HUES48 (cell line): ENCODE measurements around the gene CAPZA2.
A peak's percentile ranks its signal among the peaks of the same experiment; 100 is the strongest.
"Not testable (repeated sequence)": the region's sequence is repeated elsewhere in the genome, so short reads cannot be mapped to it uniquely, and the experiment has no call there.

Experiments
- H3K27ac ChIP-seq: one replicate; pipeline ENCODE4 v1.7.0; 2013; ENCODE audit warnings: low read depth, low read length, inconsistent platforms
- H3K27me3 ChIP-seq: 2 replicates; pipeline ENCODE4 v1.6.1; 2013; ENCODE audit warnings: mild to moderate bottlenecking, low read length; ENCODE audit not compliant: control insufficient read depth, insufficient read depth
- H3K36me3 ChIP-seq: 2 replicates; pipeline ENCODE4 v1.6.1; 2013; ENCODE audit warnings: low read length; ENCODE audit not compliant: control insufficient read depth, insufficient read depth
- H3K4me1 ChIP-seq: 2 replicates; pipeline ENCODE4 v1.6.1; 2013; ENCODE audit warnings: mild to moderate bottlenecking, low read length; ENCODE audit not compliant: control insufficient read depth, insufficient read depth
- H3K4me3 ChIP-seq: 2 replicates; pipeline ENCODE4 v1.5.1; 2013; ENCODE audit warnings: mild to moderate bottlenecking, low read depth, low read length
- H3K9ac ChIP-seq: 2 replicates; pipeline ENCODE4 v1.6.1; 2013; ENCODE audit warnings: mild to moderate bottlenecking, low read depth, low read length, moderate library complexity
- H3K9me3 ChIP-seq: 2 replicates; pipeline ENCODE4 v1.6.1; 2013; ENCODE audit warnings: low read length; ENCODE audit not compliant: control insufficient read depth, insufficient read depth

CAPZA2 gene

DNA sequence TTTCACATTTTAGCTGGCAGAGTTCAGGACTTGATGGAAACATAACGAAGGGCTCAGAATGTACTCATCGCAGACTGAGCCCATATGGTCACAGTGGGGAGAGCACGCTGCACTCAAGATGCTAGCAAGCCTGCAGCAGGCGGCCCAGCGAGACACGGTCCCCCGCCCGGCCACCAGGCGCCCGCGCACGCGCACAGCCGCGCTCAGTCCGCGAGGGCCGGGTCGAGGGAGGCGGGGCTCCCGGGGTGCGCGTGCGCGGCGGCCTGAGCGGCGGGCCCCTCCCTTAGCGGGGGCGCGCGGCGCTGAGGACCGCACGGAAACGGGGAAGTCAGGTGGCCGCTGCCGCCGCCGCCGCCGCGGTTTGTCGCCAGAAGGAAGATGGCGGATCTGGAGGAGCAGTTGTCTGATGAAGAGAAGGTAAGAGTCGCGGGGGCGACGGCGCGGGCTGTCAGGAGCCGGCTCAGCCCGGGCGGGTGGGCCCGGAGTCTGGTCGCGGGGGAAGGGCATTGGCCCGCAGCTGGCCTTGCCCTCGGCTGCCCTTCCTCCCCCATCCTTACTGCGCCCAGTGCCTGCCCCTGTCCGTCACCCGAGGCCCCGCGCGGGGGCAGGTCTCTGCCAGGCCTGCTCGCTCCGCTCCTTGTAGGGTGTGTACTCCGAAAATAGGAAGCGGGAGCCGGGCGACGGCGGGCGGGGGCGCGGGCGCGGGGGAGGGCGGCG, at the start of gene CAPZA2:
CAPZA2 (plus strand) TSS at position 354 of the 717 bp plus-strand sequence; CDS start at position 379, 25 bp downstream.
- H3K9ac ChIP-seq = peak within 1 kb of the TSS; percentile 89
- peak within 1 kb of the TSS; percentile 99 for H3K4me3 ChIP-seq

GRCh38 chr7:116812860-116813259, 49.5 kb upstream of the CAPZA2 start:
- no peak overlapping the region for H3K4me3 ChIP-seq
- H3K4me1 ChIP-seq = peaks cover 24% of the 10 kb centered on the region
- no peak overlapping the region for H3K9ac ChIP-seq
- no peak overlapping the region for H3K27ac ChIP-seq
- no peaks in the 10 kb centered on the region for H3K36me3 ChIP-seq
- H3K27me3 ChIP-seq = no peaks in the 10 kb centered on the region
- H3K9me3 ChIP-seq = no peaks in the 10 kb centered on the region

More for the DNA sequence above, at the start of gene CAPZA2:
- peak within 1 kb of the TSS; percentile 93 for H3K27ac ChIP-seq
- peaks cover 17% of the 10 kb centered on the region for H3K4me1 ChIP-seq
- H3K27me3 ChIP-seq = no peaks in the 10 kb centered on the region
- no peaks in the 10 kb centered on the region for H3K36me3 ChIP-seq
- H3K9me3 ChIP-seq = no peaks in the 10 kb centered on the region

DNA sequence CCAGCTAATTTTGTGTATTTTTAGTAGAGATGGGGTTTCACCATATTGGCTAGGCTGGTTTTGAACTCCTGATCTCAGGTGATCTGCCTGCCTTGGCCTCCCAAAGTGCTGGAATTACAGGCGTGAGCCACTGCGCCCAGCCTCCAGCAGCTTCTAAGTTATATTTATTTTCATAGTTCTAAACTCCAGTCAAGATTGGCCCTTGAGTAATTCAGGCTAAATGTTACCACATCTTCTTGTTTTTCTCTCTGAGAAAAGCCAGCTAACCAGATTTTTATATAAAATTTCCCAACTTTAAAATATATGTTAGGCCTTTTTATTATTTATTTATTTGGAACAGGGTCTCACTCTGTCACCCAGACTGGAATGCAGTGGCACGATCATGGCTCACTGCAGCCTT, 49.0 kb upstream of the CAPZA2 start:
- H3K9ac ChIP-seq, H3K4me3 ChIP-seq, H3K9me3 ChIP-seq, H3K27me3 ChIP-seq, H3K27ac ChIP-seq, H3K36me3 ChIP-seq: not testable (repeated sequence)
- H3K4me1 ChIP-seq = peaks cover 24% of the 10 kb centered on the region

GRCh38 chr7:116815041-116815440, 47.3 kb upstream of the CAPZA2 start:
- H3K4me1 ChIP-seq = peaks cover 17% of the 10 kb centered on the region
- H3K9ac ChIP-seq = no peak overlapping the region
- H3K27me3 ChIP-seq = no peaks in the 10 kb centered on the region
- no peak overlapping the region for H3K27ac ChIP-seq
- no peaks in the 10 kb centered on the region for H3K9me3 ChIP-seq
- H3K4me3 ChIP-seq = no peak overlapping the region
- no peaks in the 10 kb centered on the region for H3K36me3 ChIP-seq

- Histone ChIP-seq H3K9me3 (no peaks in the 10 kb centered on the region), H3K9ac (no peak overlapping the region), H3K36me3 (no peaks in the 10 kb centered on the region), H3K27ac (no peak overlapping the region), H3K4me1 (no peaks in the 10 kb centered on the region), H3K27me3 (no peaks in the 10 kb centered on the region), H3K4me3 (no peak overlapping the region)
Measured at GRCh38 chr7:116820149-116820548, 42.2 kb upstream of the CAPZA2 start.

GRCh38 chr7:116821647-116822046, 40.7 kb upstream of the CAPZA2 start:
- not testable (repeated sequence) for H3K4me3 ChIP-seq, H3K27me3 ChIP-seq, H3K27ac ChIP-seq, H3K9me3 ChIP-seq, H3K9ac ChIP-seq, H3K4me1 ChIP-seq, H3K36me3 ChIP-seq

DNA sequence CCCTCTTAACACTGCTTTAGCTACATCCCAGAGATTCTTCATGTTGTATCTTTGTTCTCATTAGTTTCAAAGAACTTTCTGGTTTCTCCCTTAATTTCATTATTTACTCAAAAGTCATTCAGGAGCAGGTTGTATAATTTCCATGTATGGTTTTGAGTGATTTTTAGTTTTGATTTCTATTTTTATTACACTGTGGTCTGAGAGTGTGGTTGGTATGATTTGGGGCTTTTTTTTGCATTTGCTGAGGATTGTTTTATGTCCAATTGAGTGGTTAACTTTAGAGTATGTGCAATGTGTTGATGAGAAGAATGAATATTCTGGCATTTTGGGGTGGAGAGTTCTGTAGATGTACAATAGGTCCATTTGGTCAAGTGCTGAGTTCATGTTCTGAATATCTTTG, 37.9 kb upstream of the CAPZA2 start:
- Histone ChIP-seq H3K36me3 (no peaks in the 10 kb centered on the region), H3K27me3 (no peaks in the 10 kb centered on the region), H3K9ac (no peak overlapping the region), H3K9me3 (no peaks in the 10 kb centered on the region), H3K4me1 (no peaks in the 10 kb centered on the region), H3K27ac (no peak overlapping the region), H3K4me3 (no peak overlapping the region)

DNA sequence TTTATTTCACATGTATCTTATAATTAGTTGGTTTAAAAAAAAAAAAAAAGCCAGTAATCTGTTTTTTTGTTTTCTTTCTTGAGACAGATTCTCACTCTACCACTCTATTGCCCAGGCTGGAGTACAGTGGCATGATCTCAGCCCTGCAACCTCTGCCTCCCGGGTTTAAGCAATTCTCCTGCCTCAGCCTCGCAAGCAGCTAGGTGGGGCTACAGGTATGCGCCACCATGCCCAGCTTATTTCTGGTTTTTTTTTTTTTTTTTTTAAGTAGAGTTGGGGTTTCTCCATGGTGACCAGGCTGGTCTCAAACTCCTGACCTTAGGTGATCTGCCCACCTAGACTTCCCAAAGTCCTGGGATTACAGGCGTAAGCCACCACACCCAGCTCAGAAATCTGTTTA, 34.1 kb upstream of the CAPZA2 start:
- Histone ChIP-seq H3K27ac (no peak overlapping the region), H3K27me3 (no peaks in the 10 kb centered on the region), H3K4me3 (no peak overlapping the region), H3K9me3 (no peaks in the 10 kb centered on the region), H3K36me3 (no peaks in the 10 kb centered on the region), H3K4me1 (no peaks in the 10 kb centered on the region), H3K9ac (no peak overlapping the region)

- Histone ChIP-seq H3K9me3 (no peaks in the 10 kb centered on the region), H3K9ac (no peak overlapping the region), H3K27ac (no peak overlapping the region), H3K36me3 (no peaks in the 10 kb centered on the region), H3K27me3 (no peaks in the 10 kb centered on the region), H3K4me3 (no peak overlapping the region), H3K4me1 (no peaks in the 10 kb centered on the region)
Measured at GRCh38 chr7:116829041-116829440, 33.3 kb upstream of the CAPZA2 start.

- H3K9me3 ChIP-seq = no peaks in the 10 kb centered on the region
- H3K4me3 ChIP-seq = no peak overlapping the region
- no peaks in the 10 kb centered on the region for H3K36me3 ChIP-seq
- H3K9ac ChIP-seq = no peak overlapping the region
- no peaks in the 10 kb centered on the region for H3K4me1 ChIP-seq
- no peak overlapping the region for H3K27ac ChIP-seq
- no peaks in the 10 kb centered on the region for H3K27me3 ChIP-seq
Measured at GRCh38 chr7:116829493-116829892, 32.9 kb upstream of the CAPZA2 start.

- no peaks in the 10 kb centered on the region for H3K4me1 ChIP-seq
- H3K27ac ChIP-seq = no peak overlapping the region
Measured at GRCh38 chr7:116832692-116833091, 29.7 kb upstream of the CAPZA2 start.

More at GRCh38 chr7:116832692-116833091, 29.7 kb upstream of the CAPZA2 start:
- Histone ChIP-seq H3K9me3 (no peaks in the 10 kb centered on the region), H3K36me3 (no peaks in the 10 kb centered on the region), H3K27me3 (no peaks in the 10 kb centered on the region), H3K9ac (no peak overlapping the region), H3K4me3 (no peak overlapping the region)
